ENCODE measurements around the gene MR1.
A peak's percentile ranks its signal among the peaks of the same experiment; 100 is the strongest.

Gene MR1

GRCh38 chr1:181013144-181013543 lies 20.6 kb upstream of the MR1 start:
- Histone ChIP-seq H3K9me2 (replicated peaks; ENCODE audit: low read depth, low read length) (no peaks in the 10 kb centered on the region), H3K4me2 (ENCODE audit: low read depth, low read length, poor library complexity, severe bottlenecking) (peak overlapping the region; percentile 37), H4K20me1 (ENCODE audit: insufficient read depth, low read length, poor library complexity, severe bottlenecking) (peaks cover 81% of the 10 kb centered on the region), H3K9me3 (ENCODE audit: insufficient read depth, low read depth, low read length) (no peaks in the 10 kb centered on the region), H3K79me2 (ENCODE audit: insufficient read depth, low read length) (peaks cover 99% of the 10 kb centered on the region), H3F3A (ENCODE audit: low read depth) (peaks cover 11% of the 10 kb centered on the region; the same call in 1 of the 2 replicates), H3K9ac (ENCODE audit: low read depth, low read length, poor library complexity, severe bottlenecking) (no peak overlapping the region), H3K27me3 (ENCODE audit: insufficient read depth, low read length, poor library complexity, severe bottlenecking) (no peaks in the 10 kb centered on the region), H2AFZ (ENCODE audit: low read length) (no peak overlapping the region), H3K36me3 (ENCODE audit: insufficient read depth, low read length) (no peaks in the 10 kb centered on the region), H3K4me1 (ENCODE audit: insufficient read depth, low read length, poor library complexity, severe bottlenecking) (peaks cover 44% of the 10 kb centered on the region), H3K4me3 (ENCODE audit: low read length, poor library complexity, severe bottlenecking) (no peak overlapping the region)
- TF ChIP-seq CTCF (conservative IDR thresholded peaks at IDR 0.05; ENCODE audit: low read length) (no peak), EZH2phosphoT487 (IDR thresholded peaks at IDR 0.05; ENCODE audit: borderline replicate concordance) (no peak)

GRCh38 chr1:181014477-181015250 lies 19.1 kb upstream of the MR1 start:
- Histone ChIP-seq H2AFZ (ENCODE audit: low read length) (no peak overlapping the region), H3K9ac (ENCODE audit: low read depth, low read length, poor library complexity, severe bottlenecking) (no peak overlapping the region), H3K36me3 (ENCODE audit: insufficient read depth, low read length) (no peaks in the 10 kb centered on the region), H3K79me2 (ENCODE audit: insufficient read depth, low read length) (peaks cover 99% of the 10 kb centered on the region), H3K9me3 (ENCODE audit: insufficient read depth, low read depth, low read length) (no peaks in the 10 kb centered on the region), H3K4me3 (ENCODE audit: low read length, poor library complexity, severe bottlenecking) (peak overlapping the region; percentile 36), H3K4me2 (ENCODE audit: low read depth, low read length, poor library complexity, severe bottlenecking) (peak overlapping the region; percentile 71), H3F3A (ENCODE audit: low read depth) (peaks cover 11% of the 10 kb centered on the region; the same call in 1 of the 2 replicates), H3K9me2 (replicated peaks; ENCODE audit: low read depth, low read length) (no peaks in the 10 kb centered on the region), H4K20me1 (ENCODE audit: insufficient read depth, low read length, poor library complexity, severe bottlenecking) (peaks cover 88% of the 10 kb centered on the region), H3K4me1 (ENCODE audit: insufficient read depth, low read length, poor library complexity, severe bottlenecking) (peaks cover 58% of the 10 kb centered on the region), H3K27me3 (ENCODE audit: insufficient read depth, low read length, poor library complexity, severe bottlenecking) (no peaks in the 10 kb centered on the region)
- TF ChIP-seq CTCF (conservative IDR thresholded peaks at IDR 0.05; ENCODE audit: low read length) (no peak), EZH2phosphoT487 (IDR thresholded peaks at IDR 0.05; ENCODE audit: borderline replicate concordance) (no peak)

- Histone ChIP-seq H3K4me2 (ENCODE audit: low read depth, low read length, poor library complexity, severe bottlenecking) (peak overlapping the region; percentile 71), H4K20me1 (ENCODE audit: insufficient read depth, low read length, poor library complexity, severe bottlenecking) (peaks cover 89% of the 10 kb centered on the region), H3K4me1 (ENCODE audit: insufficient read depth, low read length, poor library complexity, severe bottlenecking) (peaks cover 61% of the 10 kb centered on the region), H3K27me3 (ENCODE audit: insufficient read depth, low read length, poor library complexity, severe bottlenecking) (no peaks in the 10 kb centered on the region), H3K79me2 (ENCODE audit: insufficient read depth, low read length) (peaks cover 99% of the 10 kb centered on the region), H3K9me3 (ENCODE audit: insufficient read depth, low read depth, low read length) (no peaks in the 10 kb centered on the region), H3K4me3 (ENCODE audit: low read length, poor library complexity, severe bottlenecking) (peak overlapping the region; percentile 36), H2AFZ (ENCODE audit: low read length) (no peak overlapping the region), H3K9ac (ENCODE audit: low read depth, low read length, poor library complexity, severe bottlenecking) (no peak overlapping the region), H3F3A (ENCODE audit: low read depth) (peaks cover 11% of the 10 kb centered on the region; the same call in 1 of the 2 replicates), H3K9me2 (replicated peaks; ENCODE audit: low read depth, low read length) (no peaks in the 10 kb centered on the region), H3K36me3 (ENCODE audit: insufficient read depth, low read length) (no peaks in the 10 kb centered on the region)
- no peak for TF ChIP-seq CTCF (conservative IDR thresholded peaks at IDR 0.05; ENCODE audit: low read length)
- TF ChIP-seq EZH2phosphoT487 (IDR thresholded peaks at IDR 0.05; ENCODE audit: borderline replicate concordance), result no peak
Measured at GRCh38 chr1:181015251-181015615, 18.6 kb upstream of the MR1 start.
